ENCODE results near the gene POLG.
A peak's percentile ranks its signal among the peaks of the same experiment; 100 is the strongest.

Gene POLG

DNA sequence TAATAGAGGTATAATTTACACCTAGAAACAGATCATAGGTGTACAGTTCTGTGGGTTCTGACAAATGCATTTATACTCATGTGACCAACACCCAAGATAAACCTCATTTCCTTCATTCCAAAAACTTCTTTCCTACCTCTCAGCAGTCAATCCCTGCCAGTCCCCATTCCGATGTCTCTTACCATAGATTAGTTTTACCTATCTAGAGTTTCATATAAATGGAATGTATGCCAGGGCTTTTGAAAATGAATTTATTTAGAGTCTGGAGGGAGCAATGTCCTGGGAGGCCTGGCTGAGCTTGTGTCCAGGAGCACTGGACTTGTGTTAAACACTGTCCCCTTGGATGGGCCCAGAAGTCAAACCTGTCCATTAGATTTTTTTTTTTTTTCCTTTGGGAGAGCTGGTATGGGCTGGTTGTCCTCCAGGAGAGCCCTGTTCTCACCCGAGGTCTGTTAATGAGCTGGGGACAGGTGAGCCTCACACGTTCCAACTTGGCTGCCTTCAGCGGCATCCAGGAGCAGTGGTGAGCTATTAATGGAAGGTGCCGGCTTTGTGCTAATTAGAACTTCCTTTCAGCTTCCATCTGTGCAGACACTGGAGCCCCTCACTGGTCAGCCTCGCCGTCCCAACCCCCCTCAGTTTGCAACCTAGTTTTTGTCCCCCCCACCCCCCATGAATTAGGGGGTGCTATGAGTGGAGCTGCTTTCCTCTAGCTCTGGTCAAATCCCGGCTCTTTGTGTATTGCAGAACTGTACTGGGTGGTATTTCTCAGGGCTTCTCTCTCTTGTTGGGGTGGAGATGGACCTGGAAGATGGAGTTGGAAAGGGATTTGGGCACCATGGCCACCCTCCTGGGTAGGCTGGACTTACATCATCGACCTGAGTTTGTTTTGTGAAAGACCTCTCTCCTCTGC, 40.7 kb upstream of the POLG start:
- Mint-ChIP-seq H3K36me3 (ENCODE audit: insufficient read depth) (peaks cover 2% of the 10 kb centered on the region), H3K4me3 (no peak overlapping the region), H3K27ac (ENCODE audit: low read depth) (no peak overlapping the region), H3K27me3 (peaks cover 83% of the 10 kb centered on the region), H3K9me3 (no peaks in the 10 kb centered on the region), H3K4me1 (no peaks in the 10 kb centered on the region)
- ATAC-seq (replicated peaks; ENCODE audit: extremely low read depth, poor library complexity, severe bottlenecking) (no peak), DNase-seq (ENCODE audit: low spot score in 2 of 2) (no peak)

DNA sequence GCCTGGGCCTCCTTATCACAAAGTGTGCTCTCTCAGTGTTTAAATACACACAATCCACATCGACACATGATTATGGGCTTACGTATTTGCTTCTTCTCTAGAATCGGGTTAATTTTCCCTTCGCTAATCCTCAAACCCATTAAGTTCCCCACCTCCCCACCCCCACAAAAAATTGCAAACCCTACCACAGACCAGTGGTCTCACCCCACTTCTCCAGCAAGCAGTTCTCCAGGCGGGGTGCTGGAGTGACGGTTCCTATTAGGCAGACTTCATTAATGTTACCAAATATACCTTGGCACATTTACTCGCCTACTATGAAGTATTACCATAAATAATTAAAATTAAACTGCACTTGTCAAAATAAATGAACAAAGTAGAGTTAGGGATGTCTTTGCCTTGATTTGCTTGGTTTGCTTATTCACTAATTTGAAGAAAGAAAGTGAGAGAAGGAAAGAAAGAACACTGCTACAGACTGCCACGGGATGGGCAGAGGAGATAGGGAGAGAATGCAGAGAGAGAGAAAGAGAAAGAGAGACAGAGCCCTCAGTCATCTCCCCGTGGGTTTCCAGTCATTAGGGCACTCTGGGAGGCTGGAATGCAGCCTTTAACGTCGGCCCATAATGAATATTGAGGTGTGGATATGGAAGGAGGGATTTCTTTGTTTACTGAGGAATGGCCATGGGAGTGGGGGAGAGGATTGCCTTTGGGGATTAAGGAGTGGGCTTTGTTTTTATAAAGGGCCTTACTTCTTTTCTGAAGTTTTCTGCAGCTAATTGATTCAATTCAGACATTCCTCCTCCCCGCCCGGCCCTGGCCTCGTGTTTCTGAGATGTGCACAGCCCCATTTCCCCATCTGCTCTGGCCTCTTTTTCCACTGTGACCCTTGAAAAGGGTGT, 39.7 kb upstream of the POLG start:
- no peak overlapping the region for H3K27ac Mint-ChIP-seq (ENCODE audit: low read depth)
- H3K4me3 Mint-ChIP-seq = no peak overlapping the region
- peaks cover 83% of the 10 kb centered on the region for H3K27me3 Mint-ChIP-seq
- H3K36me3 Mint-ChIP-seq (ENCODE audit: insufficient read depth) = peaks cover 2% of the 10 kb centered on the region
- no peaks in the 10 kb centered on the region for H3K4me1 Mint-ChIP-seq
- ATAC-seq (replicated peaks; ENCODE audit: extremely low read depth, poor library complexity, severe bottlenecking) = no peak
- no peak for DNase-seq (ENCODE audit: low spot score in 2 of 2)
- H3K9me3 Mint-ChIP-seq = no peaks in the 10 kb centered on the region

DNA sequence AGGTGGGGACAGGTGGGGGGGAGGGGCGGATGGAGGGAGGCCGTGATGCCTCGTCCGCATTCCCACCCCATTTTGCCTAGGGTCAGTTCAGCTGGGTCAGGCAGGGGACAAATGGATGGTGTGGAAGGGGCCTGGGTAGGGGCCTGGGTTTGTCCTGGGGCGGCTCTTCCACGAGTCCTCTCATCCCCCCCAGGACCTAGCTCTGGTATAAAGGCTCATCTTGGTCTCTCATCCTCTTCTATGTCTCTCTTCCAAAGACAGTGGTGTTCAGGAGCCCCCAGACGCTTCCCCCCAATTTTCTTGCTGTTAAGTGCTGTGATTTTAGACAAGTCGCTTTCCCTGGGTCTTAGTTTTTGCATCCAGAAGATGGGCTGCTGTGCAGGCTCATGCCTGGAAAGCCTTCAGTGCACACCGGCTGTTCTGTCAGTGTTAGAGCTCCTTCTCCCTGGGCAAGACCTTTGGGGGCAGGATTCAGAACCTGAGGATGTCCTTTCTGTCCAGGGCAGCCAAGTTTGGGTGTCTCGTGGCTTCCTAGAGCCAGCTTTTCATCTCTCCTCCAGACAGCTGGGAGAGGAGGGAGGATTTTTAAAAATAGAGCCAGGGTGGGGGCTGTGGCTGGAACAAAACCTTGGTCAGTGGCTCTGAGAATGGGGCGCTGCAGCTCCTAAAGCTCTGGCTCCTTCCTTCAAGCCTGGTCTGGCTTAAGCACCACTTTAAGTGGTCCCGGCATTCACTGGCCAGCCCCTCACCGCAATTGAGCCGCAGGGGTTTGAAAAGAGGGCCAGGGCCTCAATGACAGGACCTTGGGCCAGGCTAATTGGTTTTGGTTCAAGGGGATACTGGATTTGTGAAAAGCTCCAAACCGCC, 37.7 kb upstream of the POLG start:
- no peak overlapping the region for H3K4me3 Mint-ChIP-seq

GRCh38 chr15:89371228-89372044, 36.8 kb upstream of the POLG start:
- DNase-seq (ENCODE audit: low spot score in 2 of 2) (no peak), ATAC-seq (replicated peaks; ENCODE audit: extremely low read depth, poor library complexity, severe bottlenecking) (no peak)
- Mint-ChIP-seq H3K27ac (ENCODE audit: low read depth) (no peak overlapping the region), H3K4me1 (no peaks in the 10 kb centered on the region), H3K36me3 (ENCODE audit: insufficient read depth) (no peaks in the 10 kb centered on the region), H3K27me3 (peaks cover 81% of the 10 kb centered on the region), H3K9me3 (no peaks in the 10 kb centered on the region), H3K4me3 (no peak overlapping the region)

More for the DNA sequence above, 37.7 kb upstream of the POLG start:
- no peak for DNase-seq (ENCODE audit: low spot score in 2 of 2)
- Mint-ChIP-seq H3K4me1 (no peaks in the 10 kb centered on the region), H3K36me3 (ENCODE audit: insufficient read depth) (no peaks in the 10 kb centered on the region), H3K27me3 (peaks cover 81% of the 10 kb centered on the region), H3K27ac (ENCODE audit: low read depth) (no peak overlapping the region), H3K9me3 (no peaks in the 10 kb centered on the region)
- ATAC-seq (replicated peaks; ENCODE audit: extremely low read depth, poor library complexity, severe bottlenecking) = no peak

- H3K4me1 Mint-ChIP-seq = no peaks in the 10 kb centered on the region
- no peak overlapping the region for H3K4me3 Mint-ChIP-seq
- ATAC-seq (replicated peaks; ENCODE audit: extremely low read depth, poor library complexity, severe bottlenecking) (no peak), DNase-seq (ENCODE audit: low spot score in 2 of 2) (no peak)
- H3K9me3 Mint-ChIP-seq = no peaks in the 10 kb centered on the region
- no peaks in the 10 kb centered on the region for H3K36me3 Mint-ChIP-seq (ENCODE audit: insufficient read depth)
- H3K27me3 Mint-ChIP-seq = peaks cover 81% of the 10 kb centered on the region
- H3K27ac Mint-ChIP-seq (ENCODE audit: low read depth) = no peak overlapping the region
Measured at GRCh38 chr15:89370978-89371227, 36.3 kb upstream of the POLG start.

- no peak for DNase-seq (ENCODE audit: low spot score in 2 of 2)
- Mint-ChIP-seq H3K27me3 (peaks cover 81% of the 10 kb centered on the region), H3K27ac (ENCODE audit: low read depth) (no peak overlapping the region), H3K9me3 (no peaks in the 10 kb centered on the region), H3K4me1 (no peaks in the 10 kb centered on the region), H3K36me3 (ENCODE audit: insufficient read depth) (no peaks in the 10 kb centered on the region), H3K4me3 (no peak overlapping the region)
- no peak for ATAC-seq (replicated peaks; ENCODE audit: extremely low read depth, poor library complexity, severe bottlenecking)
Measured at GRCh38 chr15:89370120-89370977, 35.7 kb upstream of the POLG start.

- DNase-seq (ENCODE audit: low spot score in 2 of 2) = no peak
- no peak for ATAC-seq (replicated peaks; ENCODE audit: extremely low read depth, poor library complexity, severe bottlenecking)
- H3K4me1 Mint-ChIP-seq = no peaks in the 10 kb centered on the region
- H3K9me3 Mint-ChIP-seq = no peaks in the 10 kb centered on the region
- no peak overlapping the region for H3K4me3 Mint-ChIP-seq
- no peak overlapping the region for H3K27ac Mint-ChIP-seq (ENCODE audit: low read depth)
- H3K27me3 Mint-ChIP-seq = peaks cover 81% of the 10 kb centered on the region
- no peaks in the 10 kb centered on the region for H3K36me3 Mint-ChIP-seq (ENCODE audit: insufficient read depth)
Measured at GRCh38 chr15:89369341-89369947, 34.8 kb upstream of the POLG start.

- no peak for DNase-seq (ENCODE audit: low spot score in 2 of 2)
- Mint-ChIP-seq H3K4me3 (no peak overlapping the region), H3K27me3 (peaks cover 81% of the 10 kb centered on the region), H3K27ac (ENCODE audit: low read depth) (no peak overlapping the region), H3K4me1 (no peaks in the 10 kb centered on the region), H3K36me3 (ENCODE audit: insufficient read depth) (no peaks in the 10 kb centered on the region), H3K9me3 (no peaks in the 10 kb centered on the region)
- no peak for ATAC-seq (replicated peaks; ENCODE audit: extremely low read depth, poor library complexity, severe bottlenecking)
Measured at GRCh38 chr15:89368566-89369223, 34.1 kb upstream of the POLG start.

DNA sequence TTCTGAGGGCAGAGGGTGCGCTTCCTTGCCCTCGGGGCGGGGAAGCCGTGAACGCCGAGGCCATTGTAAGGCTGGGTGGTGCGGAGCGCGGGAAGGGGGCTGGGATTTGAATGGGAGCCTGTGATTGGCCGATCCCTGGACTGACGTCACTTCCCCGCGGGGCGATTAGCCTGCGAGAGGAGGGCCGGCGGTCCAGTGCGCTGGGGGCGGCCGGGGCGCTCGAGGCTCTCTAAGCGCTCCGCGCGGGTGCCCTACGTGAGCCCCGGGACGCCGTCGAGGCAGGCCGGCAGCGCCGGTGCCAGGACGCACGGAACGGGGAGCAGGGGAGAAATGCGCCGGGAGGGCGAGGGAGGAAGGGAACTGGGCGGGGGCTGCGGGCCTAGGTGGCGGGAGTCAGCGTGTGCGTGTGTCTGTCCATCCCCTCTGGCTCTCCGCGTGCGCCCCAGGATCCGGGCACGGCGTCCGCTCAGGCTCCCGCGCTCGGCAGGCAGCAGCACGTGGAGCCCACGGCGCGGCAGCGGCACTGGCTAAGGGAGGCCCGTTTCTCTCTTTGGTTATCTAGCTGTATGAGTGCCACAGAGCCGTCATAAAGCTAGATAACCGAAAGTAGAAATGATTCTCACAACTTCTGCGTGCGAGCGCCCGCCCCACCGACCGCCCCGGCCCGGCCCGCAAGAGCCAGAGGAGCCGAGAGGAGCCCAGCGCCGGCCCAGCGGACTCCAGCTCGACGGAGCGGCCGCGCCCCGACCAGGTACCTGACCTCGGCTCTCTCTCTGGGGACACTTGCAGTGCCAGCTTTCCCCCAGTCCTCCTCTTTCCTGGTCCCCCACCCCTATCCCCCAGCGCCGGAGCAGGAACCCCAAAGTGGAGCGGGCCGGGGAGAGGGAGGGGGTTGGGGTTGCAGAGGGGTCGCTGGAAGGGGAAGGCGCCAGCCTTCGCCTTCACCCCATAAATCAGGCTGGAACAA, 33.1 kb upstream of the POLG start:
- Mint-ChIP-seq H3K36me3 (ENCODE audit: insufficient read depth) (no peaks in the 10 kb centered on the region), H3K27me3 (peaks cover 87% of the 10 kb centered on the region), H3K9me3 (no peaks in the 10 kb centered on the region), H3K27ac (ENCODE audit: low read depth) (no peak overlapping the region), H3K4me1 (no peaks in the 10 kb centered on the region), H3K4me3 (peak overlapping the region; percentile 57)
- DNase-seq (ENCODE audit: low spot score in 2 of 2) = no peak
- no peak for ATAC-seq (replicated peaks; ENCODE audit: extremely low read depth, poor library complexity, severe bottlenecking)

Data from central memory CD8-positive, alpha-beta T cell (primary cell).